HEK293 (cell line): ENCODE measurements around the gene NOL3.
A peak's percentile ranks its signal among the peaks of the same experiment; 100 is the strongest.

Source experiments
- CTCF ChIP-seq: fragments of 450-650 bp; formaldehyde crosslinking; IDR thresholded peaks from 2 replicates; pipeline ENCODE4 v1.5.1; 2016; ENCODE audit warnings: missing biosample characterization, missing genetic modification characterization
- HOXD13 ChIP-seq: sonication (generic); formaldehyde crosslinking; IDR thresholded peaks from 2 replicates; pipeline ENCODE4 v1.8.0; 2022; ENCODE audit warnings: missing genetic modification reagents, borderline replicate concordance
- REST ChIP-seq: fragments of 450-650 bp; formaldehyde crosslinking; IDR thresholded peaks from 2 replicates; pipeline ENCODE4 v1.5.1; 2016; ENCODE audit warnings: missing biosample characterization, missing genetic modification characterization
- TCF7L2 ChIP-seq: IDR thresholded peaks from 2 replicates; pipeline ENCODE4 v1.6.1; 2011; ENCODE audit warnings: low read depth, mild to moderate bottlenecking, inconsistent platforms, low read length, moderate library complexity, borderline replicate concordance
- ZNF175 ChIP-seq: fragments of 450-650 bp; formaldehyde crosslinking; IDR thresholded peaks from 2 replicates; pipeline ENCODE4 v1.5.1; 2016; ENCODE audit warnings: missing biosample characterization, missing genetic modification characterization
- ZNF747 ChIP-seq: fragments of 450-650 bp; formaldehyde crosslinking; IDR thresholded peaks from 2 replicates; pipeline ENCODE4 v1.5.1; 2016; ENCODE audit warnings: missing biosample characterization, missing genetic modification characterization

GRCh38 chr16:67183627-67184452 is 13.5 kb downstream of the NOL3 start, which contains the start of gene MATCAP1:
- TF ChIP-seq ZNF175 (no peak), ZNF747 (tag by site-specific recombination) (no peak), CTCF (tag by site-specific recombination) (0 out of 2 replicates have a peak, but pooled peaks have one; percentile 38), REST (tag by site-specific recombination) (no peak), HOXD13 (CRISPR knock-in tag) (no peak), TCF7L2 (no peak)
